ENCODE results near the gene DIPK1B.

DNA sequence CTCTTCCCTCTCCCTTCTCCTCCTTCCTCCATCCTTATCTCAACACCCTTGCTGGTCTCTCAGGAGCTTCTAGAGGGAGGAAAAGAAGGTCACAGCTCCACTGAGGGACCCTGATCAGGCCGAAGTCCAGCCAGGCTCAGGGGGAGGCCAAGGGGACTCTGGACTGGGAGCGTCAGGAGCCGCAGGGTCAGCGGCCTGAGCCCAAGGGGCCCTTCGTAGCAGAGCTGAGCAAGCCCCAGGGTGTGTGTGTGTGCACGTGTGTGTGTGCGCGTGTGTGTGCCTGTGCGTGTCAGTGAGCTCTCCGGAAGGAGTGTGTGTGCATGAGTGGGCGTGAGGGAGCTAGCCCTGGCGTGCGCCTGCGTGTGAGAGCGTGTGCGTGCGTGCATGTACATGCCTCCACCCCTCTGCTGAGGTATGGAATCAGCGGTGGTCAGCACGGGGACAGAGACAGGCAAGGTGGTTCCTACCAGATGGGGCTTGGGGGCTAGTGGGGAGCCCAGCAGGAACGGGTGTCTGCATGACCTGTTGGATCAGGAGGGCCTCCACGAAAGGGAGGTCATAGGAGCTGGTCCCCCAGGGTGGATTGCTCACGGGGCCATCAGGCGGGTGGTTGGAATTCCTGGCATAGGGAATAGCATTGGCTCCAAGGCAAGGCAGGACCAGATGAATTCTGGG is 15.1 kb upstream of the DIPK1B start:
- TF ChIP-seq, protein P1, sequence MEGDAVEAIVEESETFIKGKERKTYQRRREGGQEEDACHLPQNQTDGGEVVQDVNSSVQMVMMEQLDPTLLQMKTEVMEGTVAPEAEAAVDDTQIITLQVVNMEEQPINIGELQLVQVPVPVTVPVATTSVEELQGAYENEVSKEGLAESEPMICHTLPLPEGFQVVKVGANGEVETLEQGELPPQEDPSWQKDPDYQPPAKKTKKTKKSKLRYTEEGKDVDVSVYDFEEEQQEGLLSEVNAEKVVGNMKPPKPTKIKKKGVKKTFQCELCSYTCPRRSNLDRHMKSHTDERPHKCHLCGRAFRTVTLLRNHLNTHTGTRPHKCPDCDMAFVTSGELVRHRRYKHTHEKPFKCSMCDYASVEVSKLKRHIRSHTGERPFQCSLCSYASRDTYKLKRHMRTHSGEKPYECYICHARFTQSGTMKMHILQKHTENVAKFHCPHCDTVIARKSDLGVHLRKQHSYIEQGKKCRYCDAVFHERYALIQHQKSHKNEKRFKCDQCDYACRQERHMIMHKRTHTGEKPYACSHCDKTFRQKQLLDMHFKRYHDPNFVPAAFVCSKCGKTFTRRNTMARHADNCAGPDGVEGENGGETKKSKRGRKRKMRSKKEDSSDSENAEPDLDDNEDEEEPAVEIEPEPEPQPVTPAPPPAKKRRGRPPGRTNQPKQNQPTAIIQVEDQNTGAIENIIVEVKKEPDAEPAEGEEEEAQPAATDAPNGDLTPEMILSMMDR (IDR thresholded peaks at IDR 0.05; ENCODE audit: borderline replicate concordance, extremely low read depth, low read length, poor library complexity, severe bottlenecking): no peak
- no peak for TF ChIP-seq EZH2 (IDR thresholded peaks at IDR 0.05; ENCODE audit: borderline replicate concordance, low read depth, low read length, severe bottlenecking)
